ENCODE data around the gene NDST3. TPM values are rescaled to one million over a fixed set of nuclear protein-coding genes. Genes with fewer than 3 reads are reported as not detected.

The NDST3 gene
- polyA plus RNA-seq, 1 experiment: not detected

- DNase-seq (ENCODE audit: low read depth): no peak
- Histone ChIP-seq H3K27me3 (ENCODE audit: control insufficient read depth, insufficient read depth, low read length) (no peaks in the 10 kb centered on the region), H3K36me3 (ENCODE audit: control insufficient read depth, insufficient read depth, low read length) (no peaks in the 10 kb centered on the region), H3K4me3 (ENCODE audit: low read depth, low read length) (no peak overlapping the region)
- ChIA-PET POLR2A (no interaction called here), CTCF (no interaction called here)
- TF ChIP-seq CTCF (IDR thresholded peaks at IDR 0.05; ENCODE audit: insufficient read depth, low read depth, low read length): no peak
Observed at GRCh38 chr4:118171381-118171780, 137.1 kb downstream of the NDST3 start.

GRCh38 chr4:118173126-118173525, 138.8 kb downstream of the NDST3 start:
- ChIA-PET POLR2A (no interaction called here), CTCF (no interaction called here)
- no peaks in the 10 kb centered on the region for H3K36me3 ChIP-seq (ENCODE audit: control insufficient read depth, insufficient read depth, low read length)
- no peaks in the 10 kb centered on the region for H3K27me3 ChIP-seq (ENCODE audit: control insufficient read depth, insufficient read depth, low read length)
- no peak overlapping the region for H3K4me3 ChIP-seq (ENCODE audit: low read depth, low read length)
- DNase-seq (ENCODE audit: low read depth): no peak
- no peak for TF ChIP-seq CTCF (IDR thresholded peaks at IDR 0.05; ENCODE audit: insufficient read depth, low read depth, low read length)

GRCh38 chr4:118173956-118174725, 139.9 kb downstream of the NDST3 start:
- Histone ChIP-seq H3K27me3 (ENCODE audit: control insufficient read depth, insufficient read depth, low read length) (no peaks in the 10 kb centered on the region), H3K36me3 (ENCODE audit: control insufficient read depth, insufficient read depth, low read length) (no peaks in the 10 kb centered on the region), H3K4me3 (ENCODE audit: low read depth, low read length) (no peak overlapping the region)
- ChIA-PET POLR2A (no interaction called here), CTCF (interaction anchor here (0.6 kb wide), 1 partner anchor 141 kb away, joined by 4 read pairs; no protein-coding TSS in a partner anchor)
- DNase-seq (ENCODE audit: low read depth): peak; percentile 40
- TF ChIP-seq CTCF (IDR thresholded peaks at IDR 0.05; ENCODE audit: insufficient read depth, low read depth, low read length): no peak

GRCh38 chr4:118175506-118175905, 141.2 kb downstream of the NDST3 start:
- H3K4me3 ChIP-seq (ENCODE audit: low read depth, low read length): no peak overlapping the region
- no peaks in the 10 kb centered on the region for H3K36me3 ChIP-seq (ENCODE audit: control insufficient read depth, insufficient read depth, low read length)
- POLR2A ChIA-PET: no interaction called here
- DNase-seq (ENCODE audit: low read depth): no peak
- TF ChIP-seq CTCF (IDR thresholded peaks at IDR 0.05; ENCODE audit: insufficient read depth, low read depth, low read length): no peak
- CTCF ChIA-PET: no interaction called here
- H3K27me3 ChIP-seq (ENCODE audit: control insufficient read depth, insufficient read depth, low read length): no peaks in the 10 kb centered on the region

- H3K36me3 ChIP-seq (ENCODE audit: control insufficient read depth, insufficient read depth, low read length): no peaks in the 10 kb centered on the region
- H3K4me3 ChIP-seq (ENCODE audit: low read depth, low read length): no peak overlapping the region
- ChIA-PET POLR2A (no interaction called here), CTCF (no interaction called here)
- no peak for TF ChIP-seq CTCF (IDR thresholded peaks at IDR 0.05; ENCODE audit: insufficient read depth, low read depth, low read length)
- no peak for DNase-seq (ENCODE audit: low read depth)
- no peaks in the 10 kb centered on the region for H3K27me3 ChIP-seq (ENCODE audit: control insufficient read depth, insufficient read depth, low read length)
Observed at GRCh38 chr4:118177126-118177525, 142.8 kb downstream of the NDST3 start.

Data from BJ (cell line).